GM11168 (cell line): ENCODE results near the gene PGM2L1.
"Not testable (repeated sequence)": the region's sequence is repeated elsewhere in the genome, so short reads cannot be mapped to it uniquely, and the experiment has no call there.

Experiments
- in situ Hi-C: fragments of 300-500 bp; cut with MboI; formaldehyde crosslinking; loops from one replicate; pipeline ENCODE4 v1.12.0; 2022; ENCODE audit warnings: low sequenced_read_pairs; ENCODE audit not compliant: unreplicated experiment

PGM2L1 gene

GRCh38 chr11:74403607-74404321 is 5.5 kb upstream of the PGM2L1 start:
- in situ Hi-C loops = no loop called here

DNA sequence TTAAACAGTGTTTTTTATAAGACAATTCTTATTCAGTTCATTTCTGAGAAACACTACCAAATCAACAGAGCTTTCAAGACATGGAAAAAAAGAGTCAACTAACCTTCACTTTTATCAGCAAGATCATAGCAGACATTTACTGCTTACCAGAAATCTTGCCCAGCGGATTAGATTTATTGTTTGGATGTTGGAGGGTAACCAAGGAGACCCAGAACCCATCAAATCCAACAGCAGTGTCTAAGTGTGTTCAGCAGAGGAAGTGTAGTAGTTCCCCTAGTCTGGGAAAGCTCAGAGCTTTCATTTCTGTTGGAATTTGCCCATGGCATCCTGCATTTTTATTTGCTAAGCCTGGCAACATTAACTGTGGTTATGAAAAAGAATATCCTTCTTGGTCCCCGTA is 2.4 kb upstream of the PGM2L1 start:
- in situ Hi-C loops = no loop called here

DNA sequence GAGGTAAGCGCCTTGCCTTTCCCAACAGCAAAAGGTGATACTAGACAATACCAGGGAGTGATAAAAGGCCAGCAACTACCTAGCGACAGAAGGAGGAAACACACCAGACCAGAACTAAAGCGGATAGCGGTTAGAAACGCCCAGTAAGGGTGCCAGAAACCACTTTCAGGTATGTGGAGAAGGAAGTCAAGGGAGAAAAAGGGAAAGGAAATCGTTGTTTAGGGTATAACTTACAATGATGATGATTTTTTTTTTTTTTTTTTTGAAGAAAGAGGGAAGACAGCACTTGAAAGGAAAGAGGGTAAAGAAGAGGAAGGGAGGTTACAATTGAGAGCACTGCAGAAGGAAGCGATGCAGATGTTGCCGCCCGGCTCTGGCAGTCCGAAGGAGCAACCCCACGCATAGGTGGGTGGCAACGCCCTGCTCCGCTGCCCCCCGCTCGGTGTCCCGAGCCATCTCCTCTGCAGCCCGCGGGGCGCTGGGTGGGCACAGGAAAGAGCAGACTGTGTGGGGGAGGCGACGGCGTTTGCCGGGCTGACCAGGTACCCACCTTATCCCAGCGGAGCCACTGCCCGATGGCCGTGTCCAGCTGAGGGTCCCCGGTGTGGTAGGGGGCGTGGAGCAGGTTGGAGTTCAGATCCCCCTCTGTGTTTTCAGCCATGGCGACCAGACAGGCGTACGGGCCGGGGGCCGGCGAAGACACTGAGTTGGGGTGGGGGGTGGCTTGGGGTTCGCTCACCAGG is 561 bp downstream of the PGM2L1 start:
- in situ Hi-C loops = loop anchor here (5.0 kb wide), 1 partner anchor 55 kb away; no protein-coding TSS in a partner anchor

- in situ Hi-C loops = no loop called here
Measured at GRCh38 chr11:74392256-74392655, 6.0 kb downstream of the PGM2L1 start.

- in situ Hi-C loops = no loop called here
Measured at GRCh38 chr11:74391193-74391592, 7.0 kb downstream of the PGM2L1 start.

DNA sequence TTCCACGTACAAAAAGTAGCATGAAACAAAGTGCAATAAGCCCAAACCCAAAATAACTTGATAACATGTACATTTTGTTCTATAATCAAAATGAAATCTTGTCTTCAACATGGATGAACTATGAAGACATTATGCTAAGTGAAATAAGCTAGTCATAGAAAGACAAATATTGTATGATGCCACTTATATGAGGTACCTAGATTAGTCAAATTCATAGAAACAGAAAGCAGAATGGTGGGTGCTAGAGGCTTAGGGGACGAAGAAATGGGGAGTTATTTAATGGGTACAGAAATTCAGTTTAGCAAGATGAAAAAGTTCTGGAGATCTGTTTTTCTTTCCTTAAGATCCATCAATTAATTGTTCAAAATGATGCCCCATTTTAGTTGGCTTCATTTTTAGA is 7.5 kb downstream of the PGM2L1 start:
- in situ Hi-C loops = no loop called here

DNA sequence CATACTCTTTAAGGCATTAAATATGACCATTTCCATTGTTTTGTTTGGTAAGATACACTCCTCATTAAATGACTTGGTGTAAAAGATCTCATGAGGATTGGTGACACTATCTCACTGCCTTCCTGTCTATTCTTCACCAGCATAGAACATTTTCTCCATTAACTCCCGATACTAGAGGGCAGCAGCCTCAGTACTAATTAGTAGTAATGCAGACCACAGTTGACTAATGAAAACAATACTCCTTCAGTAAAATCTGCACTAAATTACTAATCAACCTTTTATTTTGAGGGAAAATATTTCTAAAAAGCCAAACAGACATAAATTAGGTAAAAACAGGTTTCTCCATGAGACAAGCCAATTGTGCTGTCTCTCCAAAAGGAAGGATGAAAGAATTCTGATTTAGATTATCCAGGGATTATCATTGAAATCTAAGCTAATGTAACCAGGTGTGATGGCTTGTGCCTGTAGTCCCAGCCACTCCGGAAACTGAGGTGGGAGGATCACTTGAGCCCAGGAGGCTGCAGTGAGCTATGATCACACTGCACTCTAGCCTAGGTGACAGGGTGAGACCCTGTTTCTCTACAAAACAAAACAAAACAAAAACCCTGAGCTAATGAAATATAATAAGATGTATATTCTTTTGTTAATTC is 9.4 kb downstream of the PGM2L1 start:
- in situ Hi-C loops = no loop called here

DNA sequence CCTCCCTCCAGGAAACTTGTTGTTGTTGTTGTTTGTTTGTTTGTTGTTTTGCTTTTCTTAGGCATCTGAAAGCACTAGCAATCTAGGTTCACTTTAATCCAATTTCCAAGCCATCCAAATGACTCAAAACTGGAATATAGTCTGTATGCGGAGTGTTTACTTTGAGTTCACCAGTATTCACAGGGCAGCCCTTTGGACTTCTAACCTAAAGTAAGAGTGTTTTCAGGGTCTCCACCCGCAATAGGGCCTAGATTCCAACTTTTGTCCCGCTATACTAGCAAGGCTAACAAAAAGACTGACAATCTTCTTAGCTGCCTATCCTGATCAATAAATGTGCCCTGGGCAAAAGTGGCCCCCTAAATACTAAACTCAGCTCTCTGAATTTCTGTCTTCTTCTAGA is 13.6 kb downstream of the PGM2L1 start:
- in situ Hi-C loops = no loop called here

DNA sequence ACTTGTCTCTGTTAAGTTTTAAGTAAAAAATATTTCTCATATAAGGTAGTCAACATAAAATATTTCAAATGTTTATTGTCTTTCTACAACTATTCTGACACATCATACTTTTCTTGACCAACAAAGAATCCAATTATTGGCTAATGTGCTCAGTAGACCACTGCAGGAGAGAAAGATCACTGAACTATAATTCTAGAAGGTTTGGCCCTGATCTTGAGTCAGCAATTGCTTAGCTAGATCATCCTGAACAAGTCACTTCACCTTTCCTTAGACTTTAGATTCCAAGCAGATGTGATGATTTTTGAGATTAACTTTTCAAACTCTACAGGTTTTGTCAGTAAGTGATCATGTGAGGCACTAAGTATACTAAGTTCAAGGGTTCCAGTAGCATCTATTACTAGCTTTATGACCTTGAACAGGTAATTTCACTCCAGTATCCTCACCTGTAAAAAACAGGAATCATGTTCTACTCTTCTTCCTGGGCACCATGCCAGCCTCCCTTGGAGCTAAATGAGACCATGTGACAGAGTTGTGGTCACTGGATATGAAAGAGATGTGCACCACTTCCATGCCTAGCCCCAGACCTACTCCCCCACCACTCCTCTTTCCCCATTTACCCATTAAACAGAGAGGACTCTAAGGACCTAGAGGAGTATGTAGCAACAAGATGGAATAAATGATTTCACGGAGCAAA is 17.3 kb downstream of the PGM2L1 start:
- in situ Hi-C loops = no loop called here

DNA sequence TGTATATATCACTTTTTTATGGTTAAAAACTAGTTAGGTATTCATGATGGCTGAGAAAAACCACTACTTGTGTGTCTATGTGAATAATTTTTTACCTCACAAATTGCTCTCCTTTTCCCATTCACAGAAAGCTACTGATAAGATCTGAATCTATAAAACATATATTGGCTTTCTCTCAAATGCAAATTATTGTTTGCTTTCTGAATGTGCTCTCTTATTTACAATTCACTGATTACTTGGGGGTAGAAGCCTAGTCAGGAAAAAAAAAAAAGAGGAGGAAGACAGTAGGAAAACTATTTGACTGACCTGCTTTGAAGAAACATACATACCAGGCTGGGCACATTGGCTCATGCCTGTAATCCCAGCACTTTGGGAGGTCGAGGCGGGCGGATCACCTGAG is 20.5 kb downstream of the PGM2L1 start:
- in situ Hi-C loops = no loop called here

DNA sequence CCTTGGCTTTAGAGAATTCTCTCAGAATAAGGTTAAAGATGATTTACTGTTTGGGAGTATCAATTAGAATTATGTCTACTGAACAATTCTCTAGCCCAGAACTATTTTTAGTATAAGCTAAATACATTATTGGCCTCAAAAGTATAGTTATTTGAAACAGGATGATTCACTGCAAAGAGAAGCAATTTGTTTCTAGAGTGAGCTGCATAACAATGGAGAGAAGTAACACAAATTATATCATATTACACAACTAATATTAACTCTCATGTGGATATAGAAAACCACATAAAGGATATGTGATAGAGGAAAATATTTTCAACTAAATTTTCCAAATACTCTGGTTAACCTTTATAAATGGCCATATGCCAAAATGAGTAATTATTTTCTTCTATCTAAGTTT is 24.9 kb downstream of the PGM2L1 start:
- in situ Hi-C loops = no loop called here

GRCh38 chr11:74371269-74372052 is 26.8 kb downstream of the PGM2L1 start:
- in situ Hi-C loops = no loop called here

GRCh38 chr11:74370123-74370522 is 28.1 kb downstream of the PGM2L1 start:
- in situ Hi-C loops = no loop called here

DNA sequence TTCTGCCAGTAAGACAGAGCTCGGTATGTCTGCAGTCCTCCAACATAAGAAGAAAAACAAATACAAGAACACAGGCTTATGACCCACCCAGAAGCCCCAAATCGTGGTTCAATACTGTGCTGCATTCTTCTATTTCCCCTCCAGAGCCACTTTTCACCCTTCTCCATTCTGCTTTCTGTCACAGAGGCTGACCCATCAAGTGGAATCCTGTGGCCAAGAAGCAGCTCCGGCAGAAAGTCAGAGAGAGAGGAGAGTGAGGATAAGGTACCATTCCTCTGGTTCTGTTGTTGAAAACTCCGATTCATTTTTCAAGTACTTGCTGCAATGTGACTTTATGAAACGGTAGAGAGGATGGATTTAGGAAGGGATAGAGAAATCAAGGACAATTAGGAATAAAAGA is 30.4 kb downstream of the PGM2L1 start:
- in situ Hi-C loops = no loop called here

GRCh38 chr11:74366576-74366975 is 31.7 kb downstream of the PGM2L1 start:
- in situ Hi-C loops = no loop called here

DNA sequence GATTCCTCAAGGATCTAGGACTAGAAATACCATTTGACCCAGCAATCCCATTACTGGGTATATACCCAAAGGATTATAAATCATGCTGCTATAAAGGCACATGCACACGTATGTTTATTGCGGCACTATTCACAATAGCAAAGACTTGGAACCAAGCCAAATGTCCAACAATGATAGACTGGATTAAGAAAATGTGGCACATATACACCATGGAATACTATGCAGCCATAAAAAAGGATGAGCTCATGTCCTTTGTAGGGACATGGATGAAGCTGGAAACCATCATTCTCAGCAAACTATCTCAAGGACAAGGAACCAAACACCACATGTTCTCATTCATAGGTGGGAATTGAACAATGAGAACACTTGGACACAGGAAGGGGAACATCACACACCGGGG is 32.4 kb downstream of the PGM2L1 start:
- in situ Hi-C loops = not testable (repeated sequence)

GRCh38 chr11:74357449-74357848 is 40.8 kb downstream of the PGM2L1 start:
- in situ Hi-C loops = no loop called here

GRCh38 chr11:74355626-74356025 is 42.6 kb downstream of the PGM2L1 start:
- in situ Hi-C loops = no loop called here

- in situ Hi-C loops = no loop called here
Measured at GRCh38 chr11:74354036-74354435, 44.2 kb downstream of the PGM2L1 start.

- in situ Hi-C loops = no loop called here
Measured at GRCh38 chr11:74347381-74347780, 50.9 kb downstream of the PGM2L1 start.
